ENCODE data around the gene SYT12. TPM values are rescaled to one million over a fixed set of nuclear protein-coding genes. Genes with fewer than 3 reads are reported as not detected.

The SYT12 gene
- total RNA-seq, 1 experiment from 2014 or later = 4.3 TPM

- no peak for TF ChIP-seq YY1 (IDR thresholded peaks at IDR 0.05; ENCODE audit: extremely low read depth, insufficient replicate concordance, low read depth, low read length)
- TF ChIP-seq CEBPB (IDR thresholded peaks at IDR 0.05; ENCODE audit: low read depth) = no peak
Measured at GRCh38 chr11:67013511-67014045, 9.4 kb upstream of the SYT12 start (continued).

- ATAC-seq (no peak), DNase-seq (ENCODE audit: low read depth, low spot score) (no peak)
- Histone ChIP-seq H3K79me2 (ENCODE audit: insufficient read depth, low read length) (no peaks in the 10 kb centered on the region), H3K9me2 (ENCODE audit: insufficient read depth) (no peaks in the 10 kb centered on the region), H3K4me1 (ENCODE audit: control insufficient read depth in 1 of 2, insufficient read depth in 2 of 2, low read length in 2 of 2) (no peaks in the 10 kb centered on the region), H3K27me3 (ENCODE audit: insufficient read depth, low read length) (no peaks in the 10 kb centered on the region), H3K4me2 (ENCODE audit: low read length) (no peak overlapping the region), H3K27ac (ENCODE audit: low read depth, low read length) (no peak overlapping the region), H3K9ac (ENCODE audit: low read length) (no peak overlapping the region), H4K20me1 (ENCODE audit: insufficient read depth) (no peaks in the 10 kb centered on the region), H3K4me3 (replicated peaks in 1 of 2; ENCODE audit: low read depth in 1 of 2, low read length in 2 of 2) (no peak overlapping the region), H2AFZ (ENCODE audit: low read depth, low read length, poor library complexity, severe bottlenecking) (no peak overlapping the region), H3K36me3 (ENCODE audit: control insufficient read depth in 1 of 2, insufficient read depth in 2 of 2, low read length in 2 of 2) (no peaks in the 10 kb centered on the region), H3K9me3 (ENCODE audit: control insufficient read depth in 1 of 2, insufficient read depth in 1 of 2, low read depth in 1 of 2, low read length in 2 of 2) (no peaks in the 10 kb centered on the region)
- TF ChIP-seq EZH2phosphoT487 (IDR thresholded peaks at IDR 0.05; ENCODE audit: borderline replicate concordance) = no peak
- no peak for TF ChIP-seq EGR1 (IDR thresholded peaks at IDR 0.05; ENCODE audit: low read depth)
- TF ChIP-seq POLR2A (IDR thresholded peaks at IDR 0.05; ENCODE audit: borderline replicate concordance, extremely low read depth, insufficient read depth, insufficient read length) = no peak
- TF ChIP-seq SIN3A (IDR thresholded peaks at IDR 0.05; ENCODE audit: low read depth) = no peak
- TF ChIP-seq ZNF274 (IDR thresholded peaks at IDR 0.05; ENCODE audit: low read depth, low read length) = no peak
- no peak for TF ChIP-seq ZBTB33 (IDR thresholded peaks at IDR 0.05; ENCODE audit: extremely low read depth, insufficient replicate concordance, low read length)
- TF ChIP-seq MAX (IDR thresholded peaks at IDR 0.05) = no peak
- TF ChIP-seq EZH2 (IDR thresholded peaks at IDR 0.05) = no peak
- TF ChIP-seq ZFX (IDR thresholded peaks at IDR 0.05) = no peak
- no peak for TF ChIP-seq SRF (IDR thresholded peaks at IDR 0.05; ENCODE audit: low read depth)
- no peak for TF ChIP-seq POLR2AphosphoS5 (IDR thresholded peaks at IDR 0.05; ENCODE audit: low read depth, low read length)
- no peak for TF ChIP-seq CTCF (IDR thresholded peaks at IDR 0.05 in 2 of 3, conservative IDR thresholded peaks at IDR 0.05 in 1 of 3; ENCODE audit: borderline replicate concordance in 1 of 3, insufficient read depth in 1 of 3, low read depth in 2 of 3, low read length in 2 of 3)
- TF ChIP-seq SP1 (IDR thresholded peaks at IDR 0.05; ENCODE audit: low read depth) = no peak
- no peak for TF ChIP-seq TCF7L2 (IDR thresholded peaks at IDR 0.05; ENCODE audit: borderline replicate concordance, extremely low read depth, insufficient read depth, insufficient read length)
- no peak for TF ChIP-seq ATF3 (IDR thresholded peaks at IDR 0.05)
- TF ChIP-seq RAD21 (IDR thresholded peaks at IDR 0.05; ENCODE audit: low read depth) = no peak
- no peak for TF ChIP-seq YY1 (IDR thresholded peaks at IDR 0.05; ENCODE audit: extremely low read depth, insufficient replicate concordance, low read depth, low read length)
- TF ChIP-seq CEBPB (IDR thresholded peaks at IDR 0.05; ENCODE audit: low read depth) = no peak
- TF ChIP-seq FOSL1 (IDR thresholded peaks at IDR 0.05; ENCODE audit: low read depth) = no peak
- RAD21 ChIA-PET (ENCODE audit: low non-redundant PET in 1 of 2, low total read pairs in 2 of 2, uncharacterized antibody in 2 of 2, unreplicated experiment in 2 of 2) = no interaction called here
- CTCF ChIA-PET = no interaction called here
- intact Hi-C loops (cut with micrococcal nuclease) = no loop called here
- POLR2A ChIA-PET = interaction anchor here (1.4 kb wide), 1 partner anchor 7 kb away, joined by 4 read pairs; no protein-coding TSS in a partner anchor
- no TSS peak for BruUV-seq (replicated peaks)
Measured at GRCh38 chr11:67014343-67014742, 8.6 kb upstream of the SYT12 start.
